ENCODE results near the gene COBL. TPM values are rescaled to one million over a fixed set of nuclear protein-coding genes. Genes with fewer than 3 reads are reported as not detected.

COBL gene
- total and polyA plus RNA-seq, 9 of the 15 experiments (the other 6 are each of a cell fraction or from before 2014, with no cell fraction given) = 0.01 to 2.4 (median 0.09) TPM; not detected in 3

GRCh38 chr7:50980411-50980810 lies 336.2 kb downstream of the COBL start:
- no peak overlapping the region for H3K4me2 ChIP-seq (ENCODE audit: insufficient read depth, low read length)
- H4K20me1 ChIP-seq (replicated peaks; ENCODE audit: control insufficient read depth, insufficient read depth, low read length) = no peaks in the 10 kb centered on the region
- in situ Hi-C loops (cut with MboI) (no loop called here), intact Hi-C loops (cut with micrococcal nuclease) (no loop called here)
- peaks cover 3 to 7% of the 10 kb centered on the region in 2 experiments; a peak in 3 of 5 replicates for H3K27me3 ChIP-seq (ENCODE audit: control insufficient read depth in 2 of 2, insufficient read depth in 2 of 2, low read length in 2 of 2)
- ChIA-PET POLR2A (no interaction called here), CTCF (ENCODE audit: low intra/inter-chr PET ratio) (no interaction called here)
- no peak overlapping the region for H3K4me3 ChIP-seq
- no peaks in the 10 kb centered on the region for H3K4me1 ChIP-seq (replicated peaks in 1 of 2; ENCODE audit: control insufficient read depth in 2 of 2, insufficient read depth in 2 of 2, low read length in 2 of 2)
- FAIRE-seq (no peak), ATAC-seq (no peak), DNase-seq (ENCODE audit: extremely low read depth in 1 of 4, low spot score in 3 of 4) (no peak)
- no peak overlapping the region for H3K27ac ChIP-seq (ENCODE audit: extremely low read depth, low read depth, low read length)
- no peaks in the 10 kb centered on the region for H3K36me3 ChIP-seq (ENCODE audit: control insufficient read depth, insufficient read depth, low read length)
- H3K9ac ChIP-seq (ENCODE audit: insufficient read depth in 1 of 2, low read depth in 2 of 2, low read length in 2 of 2) = no peak overlapping the region
- WGBS (ENCODE audit: insufficient coverage, low coverage, missing lambda C conversion rate) = 0% methylated on average over 3 of the region's 3 CpGs
- H2AFZ ChIP-seq (ENCODE audit: low read depth, low read length) = no peak overlapping the region
- BruUV-seq (replicated peaks) = no TSS peak
- H3K9me3 ChIP-seq (replicated peaks; ENCODE audit: control insufficient read depth, insufficient read depth, low read depth, low read length) = no peaks in the 10 kb centered on the region
- no peaks in the 10 kb centered on the region for H3K9me1 ChIP-seq (ENCODE audit: control insufficient read depth, insufficient read depth, low read length)
- no peaks in the 10 kb centered on the region for H3K79me2 ChIP-seq (ENCODE audit: control insufficient read depth, insufficient read depth, low read length)
- TF ChIP-seq ELF2 (CRISPR knock-in tag; IDR thresholded peaks at IDR 0.05) (no peak), PURB (CRISPR knock-in tag; IDR thresholded peaks at IDR 0.05; ENCODE audit: low read depth) (no peak), CHCHD3 (CRISPR knock-in tag; IDR thresholded peaks at IDR 0.05) (no peak), RUNX1 (IDR thresholded peaks at IDR 0.05; ENCODE audit: low read depth) (no peak), HMGN3 (IDR thresholded peaks at IDR 0.05; ENCODE audit: borderline replicate concordance, extremely low read depth, insufficient read length, low read depth, low read length) (no peak), PHF8 (IDR thresholded peaks at IDR 0.05; ENCODE audit: borderline replicate concordance, low read length) (no peak), ATF1 (CRISPR knock-in tag; IDR thresholded peaks at IDR 0.05) (no peak), ATF1 (tag; IDR thresholded peaks at IDR 0.05) (no peak), FOXP1 (CRISPR knock-in tag; IDR thresholded peaks at IDR 0.05) (no peak), ZNF507 (tag; conservative IDR thresholded peaks at IDR 0.05) (no peak), HMG20B (CRISPR knock-in tag; IDR thresholded peaks at IDR 0.05) (no peak), HDGF (IDR thresholded peaks at IDR 0.05) (no peak), ZNF639 (CRISPR knock-in tag; conservative IDR thresholded peaks at IDR 0.05 in 1 of 2, IDR thresholded peaks at IDR 0.05 in 1 of 2) (no peak), NCOA6 (IDR thresholded peaks at IDR 0.05) (no peak)
- TF ChIP-seq, protein P1, sequence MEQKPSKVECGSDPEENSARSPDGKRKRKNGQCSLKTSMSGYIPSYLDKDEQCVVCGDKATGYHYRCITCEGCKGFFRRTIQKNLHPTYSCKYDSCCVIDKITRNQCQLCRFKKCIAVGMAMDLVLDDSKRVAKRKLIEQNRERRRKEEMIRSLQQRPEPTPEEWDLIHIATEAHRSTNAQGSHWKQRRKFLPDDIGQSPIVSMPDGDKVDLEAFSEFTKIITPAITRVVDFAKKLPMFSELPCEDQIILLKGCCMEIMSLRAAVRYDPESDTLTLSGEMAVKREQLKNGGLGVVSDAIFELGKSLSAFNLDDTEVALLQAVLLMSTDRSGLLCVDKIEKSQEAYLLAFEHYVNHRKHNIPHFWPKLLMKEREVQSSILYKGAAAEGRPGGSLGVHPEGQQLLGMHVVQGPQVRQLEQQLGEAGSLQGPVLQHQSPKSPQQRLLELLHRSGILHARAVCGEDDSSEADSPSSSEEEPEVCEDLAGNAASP (IDR thresholded peaks at IDR 0.05) = no peak
- TF ChIP-seq, protein P2, sequence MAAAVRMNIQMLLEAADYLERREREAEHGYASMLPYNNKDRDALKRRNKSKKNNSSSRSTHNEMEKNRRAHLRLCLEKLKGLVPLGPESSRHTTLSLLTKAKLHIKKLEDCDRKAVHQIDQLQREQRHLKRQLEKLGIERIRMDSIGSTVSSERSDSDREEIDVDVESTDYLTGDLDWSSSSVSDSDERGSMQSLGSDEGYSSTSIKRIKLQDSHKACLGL (CRISPR knock-in tag; IDR thresholded peaks at IDR 0.05; ENCODE audit: borderline replicate concordance, poor library complexity, severe bottlenecking) = no peak
- TF ChIP-seq, protein P3, sequence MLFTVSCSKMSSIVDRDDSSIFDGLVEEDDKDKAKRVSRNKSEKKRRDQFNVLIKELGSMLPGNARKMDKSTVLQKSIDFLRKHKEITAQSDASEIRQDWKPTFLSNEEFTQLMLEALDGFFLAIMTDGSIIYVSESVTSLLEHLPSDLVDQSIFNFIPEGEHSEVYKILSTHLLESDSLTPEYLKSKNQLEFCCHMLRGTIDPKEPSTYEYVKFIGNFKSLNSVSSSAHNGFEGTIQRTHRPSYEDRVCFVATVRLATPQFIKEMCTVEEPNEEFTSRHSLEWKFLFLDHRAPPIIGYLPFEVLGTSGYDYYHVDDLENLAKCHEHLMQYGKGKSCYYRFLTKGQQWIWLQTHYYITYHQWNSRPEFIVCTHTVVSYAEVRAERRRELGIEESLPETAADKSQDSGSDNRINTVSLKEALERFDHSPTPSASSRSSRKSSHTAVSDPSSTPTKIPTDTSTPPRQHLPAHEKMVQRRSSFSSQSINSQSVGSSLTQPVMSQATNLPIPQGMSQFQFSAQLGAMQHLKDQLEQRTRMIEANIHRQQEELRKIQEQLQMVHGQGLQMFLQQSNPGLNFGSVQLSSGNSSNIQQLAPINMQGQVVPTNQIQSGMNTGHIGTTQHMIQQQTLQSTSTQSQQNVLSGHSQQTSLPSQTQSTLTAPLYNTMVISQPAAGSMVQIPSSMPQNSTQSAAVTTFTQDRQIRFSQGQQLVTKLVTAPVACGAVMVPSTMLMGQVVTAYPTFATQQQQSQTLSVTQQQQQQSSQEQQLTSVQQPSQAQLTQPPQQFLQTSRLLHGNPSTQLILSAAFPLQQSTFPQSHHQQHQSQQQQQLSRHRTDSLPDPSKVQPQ (CRISPR knock-in tag; IDR thresholded peaks at IDR 0.05; ENCODE audit: borderline replicate concordance) = no peak
